Inflammatory macrophage treated with lipopolysaccharide for 4 hours (primary cell): Measurements from ENCODE around the gene SBNO2.

Experiments
- DNase-seq: peaks from one replicate; pipeline ENCODE4 v3.0.0-alpha.2; 2020

Gene SBNO2

DNA sequence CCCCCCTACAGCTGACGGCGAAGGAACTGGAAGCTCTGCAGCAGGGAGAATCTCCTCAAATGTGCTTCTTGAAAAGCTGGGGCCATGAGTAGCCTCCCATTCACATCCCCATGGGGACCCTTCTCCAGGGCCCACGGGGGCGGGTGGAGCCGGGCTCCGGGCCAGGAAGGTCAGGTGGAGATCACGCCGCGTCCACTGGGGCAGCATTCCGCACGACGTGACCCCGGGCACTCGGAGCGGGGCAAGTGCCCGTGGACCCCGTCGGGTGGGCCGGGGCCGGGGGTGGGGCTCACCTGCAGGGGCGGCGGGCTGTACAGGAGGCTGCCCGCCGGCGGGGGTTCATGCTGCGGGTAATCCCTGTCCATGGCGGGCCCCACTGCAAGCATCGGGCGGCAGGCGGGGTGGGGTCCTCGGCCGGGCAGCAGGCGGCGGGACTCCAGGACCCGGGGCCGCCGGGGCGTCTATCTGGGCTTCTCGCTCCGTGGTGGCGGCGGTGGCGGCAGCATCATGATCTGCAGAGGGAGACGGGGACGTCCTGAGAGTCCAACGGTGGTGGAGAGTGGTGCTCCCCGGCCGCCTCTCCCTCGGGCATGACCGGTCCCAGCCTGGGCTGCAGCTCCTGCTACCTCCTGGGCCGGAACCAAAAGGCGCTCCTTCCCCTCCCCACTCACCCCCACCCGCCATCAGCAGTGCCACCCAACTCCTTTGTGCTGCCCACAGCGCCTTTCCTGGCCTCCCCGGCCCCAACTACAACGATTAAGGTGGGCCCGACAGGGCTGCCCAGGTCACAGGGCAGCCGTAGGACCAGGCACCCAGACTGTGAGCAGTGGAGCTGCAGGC is 20.0 kb downstream of the SBNO2 start:
- DNase-seq, result no peak

- DNase-seq, result no peak
Observed at GRCh38 chr19:1151917-1152587, 22.0 kb downstream of the SBNO2 start.

DNA sequence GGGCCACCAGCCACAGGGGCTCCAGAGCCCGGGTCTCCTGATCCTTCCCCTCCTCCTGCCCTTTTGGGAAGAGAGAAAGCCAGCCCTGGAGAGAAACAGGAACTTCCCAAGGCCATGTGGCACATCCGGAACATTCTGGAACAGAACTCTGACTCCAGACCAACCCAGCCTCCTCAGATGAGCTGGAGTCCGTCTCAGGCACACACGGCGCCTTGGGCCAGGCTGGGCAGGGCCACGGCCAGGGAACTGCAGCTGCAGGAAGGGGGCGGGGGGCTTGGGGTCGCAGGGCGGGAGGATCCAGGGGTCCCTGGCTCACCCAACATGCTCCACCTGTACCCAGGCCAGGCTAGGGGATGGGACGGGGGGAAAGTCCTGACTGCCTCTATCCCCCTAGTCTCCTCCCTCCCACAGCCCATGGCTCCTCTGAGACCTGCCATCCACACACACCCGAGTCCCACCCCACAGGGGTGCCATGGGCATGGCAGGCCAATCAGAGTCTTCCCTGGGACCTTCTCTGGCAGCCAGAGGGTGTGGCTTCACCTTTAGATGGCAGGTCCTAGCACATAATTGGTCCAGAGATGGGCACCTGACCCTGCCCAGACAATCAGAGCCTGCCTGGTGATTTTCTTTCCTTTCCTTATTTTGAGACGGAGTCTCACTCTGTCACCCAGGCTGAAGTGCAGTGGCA is 22.9 kb downstream of the SBNO2 start:
- no peak for DNase-seq

- DNase-seq, result no peak
Observed at GRCh38 chr19:1150333-1151036, 23.6 kb downstream of the SBNO2 start.

GRCh38 chr19:1149259-1150045 is 24.6 kb downstream of the SBNO2 start:
- DNase-seq, result no peak

DNA sequence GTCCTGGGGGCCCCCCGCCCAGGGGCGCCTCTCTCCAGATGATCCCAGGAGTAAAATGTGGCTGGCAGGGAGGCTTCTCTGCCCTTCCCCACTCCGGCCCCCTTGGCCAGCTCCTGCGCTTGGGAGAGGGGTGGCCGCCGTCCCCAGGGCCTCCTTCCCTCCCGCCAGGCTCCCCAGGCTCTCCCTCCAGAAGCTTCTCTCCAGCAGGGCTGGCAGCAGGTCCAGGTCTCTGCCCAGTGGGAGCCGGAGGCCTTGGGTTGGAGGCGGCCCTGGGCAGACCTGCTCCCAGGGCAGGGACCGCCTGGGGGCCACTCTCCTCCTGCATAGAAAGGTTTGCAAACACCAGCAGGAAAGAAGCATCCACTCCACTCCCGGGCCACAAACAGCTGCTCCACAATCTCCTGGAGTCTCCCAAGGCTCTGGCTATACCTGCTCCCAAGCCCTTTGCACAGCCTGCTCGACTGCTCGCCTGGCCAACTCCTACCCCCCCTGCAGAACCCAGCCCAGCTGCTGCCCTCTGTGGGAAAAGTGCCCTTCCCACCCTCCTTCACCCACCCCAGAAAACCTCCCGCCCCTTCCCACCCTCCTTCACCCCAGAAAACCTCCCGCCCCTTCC is 26.0 kb downstream of the SBNO2 start:
- no peak for DNase-seq

DNA sequence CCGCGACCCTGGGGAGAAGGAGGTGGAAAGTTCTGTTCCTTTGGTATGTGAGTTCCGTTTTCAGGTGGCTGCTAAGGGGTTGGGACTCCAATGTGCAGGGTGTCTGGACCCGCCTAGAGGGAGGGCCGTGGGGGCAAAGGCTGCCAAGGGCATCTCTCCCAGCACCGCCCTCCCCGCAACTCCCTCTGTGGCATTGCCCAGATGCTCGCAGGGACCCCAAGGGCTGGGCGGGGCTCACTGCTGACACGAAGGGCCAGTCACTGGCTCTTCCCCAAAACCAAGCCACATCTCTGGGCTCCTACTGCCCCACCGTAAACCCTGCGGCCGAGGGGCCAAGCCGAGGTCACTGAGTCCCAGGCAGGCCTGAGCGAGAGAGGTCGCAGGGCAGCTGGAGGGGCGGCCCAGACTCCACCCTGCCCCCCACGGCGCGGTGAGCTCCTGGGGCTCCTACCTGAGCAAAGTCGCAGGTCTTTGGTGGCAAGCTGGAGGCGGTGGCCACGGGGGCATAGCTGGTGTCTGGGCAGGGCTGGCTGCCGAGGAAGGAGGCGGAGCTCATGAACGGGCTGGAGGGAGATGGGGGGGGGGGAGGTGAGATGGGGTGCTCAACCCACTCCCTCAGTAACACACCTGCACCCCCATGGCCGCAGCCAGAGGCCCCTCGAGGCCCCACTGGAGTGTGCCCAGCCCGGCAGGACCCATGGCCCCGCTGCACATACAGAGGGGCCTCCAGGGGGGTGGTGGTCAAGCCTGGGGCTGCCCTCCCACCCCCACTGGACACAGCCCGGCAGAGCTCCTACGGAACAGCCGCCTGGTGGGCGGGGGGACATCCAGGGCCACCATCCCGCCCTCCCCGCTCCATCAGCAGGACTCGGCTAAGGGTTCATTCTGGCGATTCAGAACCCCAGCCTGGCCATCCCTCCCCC is 26.9 kb downstream of the SBNO2 start:
- DNase-seq, result no peak

GRCh38 chr19:1146412-1146699 is 27.7 kb downstream of the SBNO2 start:
- no peak for DNase-seq

GRCh38 chr19:1145635-1146411 is 28.2 kb downstream of the SBNO2 start:
- no peak for DNase-seq

GRCh38 chr19:1144741-1145140 is 29.3 kb downstream of the SBNO2 start:
- no peak for DNase-seq

DNA sequence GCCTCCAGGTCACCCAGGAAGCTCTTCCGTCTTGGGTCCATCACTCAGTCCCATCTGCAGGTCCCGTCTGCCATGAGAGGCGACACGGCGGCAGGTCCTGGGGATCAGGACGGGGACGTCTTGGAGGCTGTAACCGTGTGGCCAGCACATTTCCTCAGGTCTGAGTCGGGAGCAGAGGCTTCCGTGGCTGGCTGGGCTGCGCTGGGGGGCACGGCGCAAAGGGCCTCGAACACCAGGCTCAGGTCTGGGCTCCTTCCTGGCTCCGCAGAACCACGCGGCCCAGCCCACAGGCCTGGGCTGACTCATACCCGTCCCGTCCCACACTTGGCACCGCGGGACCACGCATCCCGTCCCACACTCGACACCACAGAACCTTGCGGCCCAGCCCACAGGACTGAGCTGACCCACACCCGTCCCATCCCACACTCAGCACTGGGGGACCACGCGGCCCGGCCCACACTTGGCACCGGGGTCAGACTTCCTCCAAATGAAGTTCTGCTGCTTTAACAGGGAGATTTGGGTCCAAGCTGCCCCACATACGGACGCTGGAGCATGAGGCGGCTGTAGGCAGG is 30.2 kb downstream of the SBNO2 start:
- no peak for DNase-seq

GRCh38 chr19:1141944-1142343 is 32.1 kb downstream of the SBNO2 start:
- DNase-seq, result no peak

DNA sequence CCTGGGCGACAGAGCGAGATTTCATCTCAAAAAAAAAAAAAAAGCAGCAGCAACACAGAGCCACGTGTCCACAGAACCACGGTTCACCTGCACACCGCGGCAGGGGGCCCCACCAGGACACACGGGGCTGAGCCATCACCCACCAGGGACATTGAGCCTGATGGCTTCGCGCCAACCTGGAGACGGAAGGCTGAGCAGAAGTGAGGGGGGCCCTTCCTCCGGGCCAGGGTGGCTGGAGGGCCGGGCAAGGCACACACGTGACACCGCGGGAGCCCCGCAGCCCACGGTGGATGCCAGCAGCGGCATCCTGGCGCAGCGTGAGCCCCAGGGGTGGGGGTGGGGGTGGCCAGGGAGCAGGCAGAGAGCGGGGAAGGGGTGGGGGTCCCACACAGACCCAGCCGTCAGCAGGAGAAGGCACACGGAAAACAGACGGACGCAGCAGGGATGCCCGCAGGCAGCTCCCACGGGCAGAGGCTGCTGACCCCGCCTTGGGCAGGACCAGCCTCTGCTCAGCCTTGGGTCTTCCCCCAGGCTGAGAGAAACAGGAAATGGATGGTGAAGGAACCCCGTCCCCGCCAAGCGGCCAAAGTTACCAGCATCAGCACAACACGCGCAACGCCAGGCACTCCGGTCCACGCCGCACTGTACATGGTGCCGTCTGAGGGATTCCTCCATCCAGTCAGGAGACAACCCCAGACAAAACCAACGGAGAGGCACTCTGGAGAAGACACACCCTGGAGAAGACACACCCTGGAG is 33.6 kb downstream of the SBNO2 start:
- no peak for DNase-seq

DNA sequence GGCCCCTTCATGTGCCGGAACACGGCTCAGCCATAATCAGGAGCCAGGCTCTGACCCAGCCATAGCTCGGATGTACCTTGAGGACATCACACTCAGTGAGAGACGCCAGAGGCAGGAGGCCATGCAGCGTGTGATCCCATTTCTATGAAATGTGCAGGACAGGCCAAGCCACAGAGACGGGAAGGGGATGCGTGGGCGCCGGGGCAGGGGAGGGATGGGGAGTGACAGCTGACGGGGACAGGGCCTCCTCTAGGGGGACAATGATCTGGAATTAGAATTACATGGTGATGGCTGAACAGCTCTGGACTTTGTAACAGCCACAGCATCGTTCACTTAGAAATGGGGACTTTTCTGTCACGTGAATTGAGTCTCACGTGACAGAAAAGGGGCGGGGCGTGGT is 34.9 kb downstream of the SBNO2 start:
- DNase-seq, result no peak

DNA sequence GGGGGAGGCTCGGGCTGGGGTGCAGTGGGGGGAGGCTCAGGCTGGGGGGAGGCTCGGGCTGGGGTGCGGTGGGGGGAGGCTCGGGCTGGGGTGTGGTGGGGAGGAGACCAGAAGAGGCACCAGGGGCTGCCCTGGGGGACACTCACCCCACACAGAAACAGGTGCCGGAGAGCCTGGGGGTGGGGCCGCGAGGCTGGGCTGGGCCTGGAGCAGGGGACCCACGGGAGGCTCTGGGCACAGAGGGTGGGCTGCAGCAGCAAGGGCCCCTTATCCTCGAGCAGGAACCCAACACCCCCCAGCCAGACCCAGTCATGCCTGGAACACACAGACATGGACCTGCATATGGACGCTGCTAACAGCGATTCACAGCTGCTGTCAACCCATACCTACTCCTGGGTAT is 35.9 kb downstream of the SBNO2 start:
- DNase-seq, result no peak

GRCh38 chr19:1136621-1137317 is 37.3 kb downstream of the SBNO2 start:
- DNase-seq, result no peak

- no peak for DNase-seq
Observed at GRCh38 chr19:1136201-1136600, 37.9 kb downstream of the SBNO2 start.

DNA sequence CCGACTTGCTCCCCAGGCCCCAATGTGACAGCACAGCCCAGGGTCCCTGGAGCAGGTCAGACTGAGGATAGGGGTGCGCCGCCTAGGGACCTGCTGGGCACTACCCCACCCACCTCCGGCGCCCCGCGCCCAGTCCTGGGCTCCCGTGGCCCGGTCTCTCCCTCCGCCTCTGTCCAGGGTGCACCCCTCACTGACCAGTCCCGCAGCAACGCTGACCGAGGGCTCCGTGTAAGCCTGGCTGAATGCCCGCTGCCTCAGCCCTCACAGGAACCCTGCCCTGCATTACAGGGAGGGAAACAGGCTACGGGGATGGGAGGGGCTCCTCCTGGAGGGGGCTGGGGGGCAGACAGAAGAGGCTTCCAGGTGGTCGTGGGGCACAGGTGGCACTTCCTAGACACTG is 38.6 kb downstream of the SBNO2 start:
- no peak for DNase-seq
